ENCODE measurements around the gene CHN1.

CHN1 gene

GRCh38 chr2:174830561-174830960, 174.6 kb downstream of the CHN1 start:
- TF ChIP-seq, protein P1, sequence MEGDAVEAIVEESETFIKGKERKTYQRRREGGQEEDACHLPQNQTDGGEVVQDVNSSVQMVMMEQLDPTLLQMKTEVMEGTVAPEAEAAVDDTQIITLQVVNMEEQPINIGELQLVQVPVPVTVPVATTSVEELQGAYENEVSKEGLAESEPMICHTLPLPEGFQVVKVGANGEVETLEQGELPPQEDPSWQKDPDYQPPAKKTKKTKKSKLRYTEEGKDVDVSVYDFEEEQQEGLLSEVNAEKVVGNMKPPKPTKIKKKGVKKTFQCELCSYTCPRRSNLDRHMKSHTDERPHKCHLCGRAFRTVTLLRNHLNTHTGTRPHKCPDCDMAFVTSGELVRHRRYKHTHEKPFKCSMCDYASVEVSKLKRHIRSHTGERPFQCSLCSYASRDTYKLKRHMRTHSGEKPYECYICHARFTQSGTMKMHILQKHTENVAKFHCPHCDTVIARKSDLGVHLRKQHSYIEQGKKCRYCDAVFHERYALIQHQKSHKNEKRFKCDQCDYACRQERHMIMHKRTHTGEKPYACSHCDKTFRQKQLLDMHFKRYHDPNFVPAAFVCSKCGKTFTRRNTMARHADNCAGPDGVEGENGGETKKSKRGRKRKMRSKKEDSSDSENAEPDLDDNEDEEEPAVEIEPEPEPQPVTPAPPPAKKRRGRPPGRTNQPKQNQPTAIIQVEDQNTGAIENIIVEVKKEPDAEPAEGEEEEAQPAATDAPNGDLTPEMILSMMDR (IDR thresholded peaks at IDR 0.05; ENCODE audit: insufficient read depth, low read depth, low read length, missing control alignments) = no peak
- no peak for DNase-seq (ENCODE audit: low read depth)
- no peak overlapping the region for H3K4me3 ChIP-seq (ENCODE audit: low read length)

DNA sequence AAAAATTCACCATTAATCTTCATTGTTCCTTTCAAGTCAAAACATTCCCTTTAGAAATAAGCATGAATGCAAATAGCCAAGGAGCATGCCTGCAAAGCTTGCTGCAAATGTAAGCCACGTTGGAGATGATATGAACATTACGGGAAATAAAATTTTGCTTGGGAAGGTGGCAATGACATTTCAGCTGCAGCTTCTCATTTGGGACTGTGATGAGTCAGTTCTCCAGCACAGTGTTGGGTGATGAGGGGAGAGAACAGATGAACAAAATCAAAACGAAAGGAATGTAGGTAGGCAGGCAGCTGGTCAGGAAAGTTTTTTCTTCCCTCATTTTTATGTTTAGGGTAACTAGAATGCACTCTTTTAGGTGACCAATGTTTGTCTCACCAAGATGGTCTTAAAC, 175.6 kb downstream of the CHN1 start:
- no peak overlapping the region for H3K4me3 ChIP-seq (ENCODE audit: low read length)
- TF ChIP-seq, protein P1 (IDR thresholded peaks at IDR 0.05; ENCODE audit: insufficient read depth, low read depth, low read length, missing control alignments) = no peak
- no peak for DNase-seq (ENCODE audit: low read depth)

GRCh38 chr2:174827371-174828369, 177.5 kb downstream of the CHN1 start:
- TF ChIP-seq, protein P1 (IDR thresholded peaks at IDR 0.05; ENCODE audit: insufficient read depth, low read depth, low read length, missing control alignments) = no peak
- peak; percentile 69 for DNase-seq (ENCODE audit: low read depth)
- H3K4me3 ChIP-seq (ENCODE audit: low read length) = no peak overlapping the region

- TF ChIP-seq, protein P1 (IDR thresholded peaks at IDR 0.05; ENCODE audit: insufficient read depth, low read depth, low read length, missing control alignments) = no peak
- H3K4me3 ChIP-seq (ENCODE audit: low read length) = no peak overlapping the region
- DNase-seq (ENCODE audit: low read depth) = no peak
These were observed 179.1 kb downstream of the CHN1 start for GRCh38 chr2:174826051-174826450.

- TF ChIP-seq, protein P1 (IDR thresholded peaks at IDR 0.05; ENCODE audit: insufficient read depth, low read depth, low read length, missing control alignments) = no peak
- H3K4me3 ChIP-seq (ENCODE audit: low read length) = no peak overlapping the region
- DNase-seq (ENCODE audit: low read depth) = no peak
These were observed 181.1 kb downstream of the CHN1 start for GRCh38 chr2:174824068-174824467.

- no peak for DNase-seq (ENCODE audit: low read depth)
- TF ChIP-seq, protein P1 (IDR thresholded peaks at IDR 0.05; ENCODE audit: insufficient read depth, low read depth, low read length, missing control alignments) = no peak
- no peak overlapping the region for H3K4me3 ChIP-seq (ENCODE audit: low read length)
These were observed 183.6 kb downstream of the CHN1 start for GRCh38 chr2:174821628-174822027.
